Neutrophil (primary cell): ENCODE measurements around the gene HOXA1.
A peak's percentile ranks its signal among the peaks of the same experiment; 100 is the strongest.

Experiments used
- H3K27ac ChIP-seq: fragments of 200-600 bp; sonication (generic); 2 replicates; pipeline ENCODE4 v1.5.1; 2016; ENCODE audit warnings: mild to moderate bottlenecking, moderate library complexity
- H3K27me3 ChIP-seq: fragments of 200-600 bp; sonication (generic); 2 replicates; pipeline ENCODE4 v1.6.0; 2016; ENCODE audit warnings: mild to moderate bottlenecking
- H3K36me3 ChIP-seq: fragments of 200-600 bp; sonication (generic); 2 replicates; pipeline ENCODE4 v1.5.1; 2017
- H3K4me1 ChIP-seq, 2 experiments: fragments of 200-600 bp in 1 of 2; sonication (generic) in 1 of 2; 1 replicate in 1 of 2; 2 replicates in 1 of 2; pipeline versions ENCODE4 v1.5.1 to v1.6.1; 2013 to 2016; ENCODE audit warnings: low read depth in 1 of 2, low read length in 1 of 2, mild to moderate bottlenecking in 1 of 2, moderate library complexity in 1 of 2; ENCODE audit not compliant: control insufficient read depth in 1 of 2, insufficient read depth in 1 of 2
- H3K4me3 ChIP-seq, 2 experiments: fragments of 200-600 bp in 1 of 2; sonication (generic) in 1 of 2; 1 replicate in 1 of 2; 2 replicates in 1 of 2; pipeline ENCODE4 v1.5.1; 2013 to 2016; ENCODE audit warnings: low read depth in 1 of 2, low read length in 1 of 2, mild to moderate bottlenecking in 1 of 2, moderate library complexity in 1 of 2
- H3K9me3 ChIP-seq: fragments of 200-600 bp; sonication (generic); 2 replicates; pipeline ENCODE4 v1.5.1; 2016
- TF ChIP-seq, protein P1 (sequence below): fragments of 200-600 bp; sonication (generic); IDR thresholded peaks from 2 replicates; pipeline ENCODE4 v1.5.1; 2016; ENCODE audit warnings: antibody characterized with exemption

Gene HOXA1

GRCh38 chr7:27095050-27095896, 527 bp downstream of the HOXA1 start:
- peaks cover 22% of the 10 kb centered on the region for H3K36me3 ChIP-seq
- H3K9me3 ChIP-seq: no peaks in the 10 kb centered on the region
- H3K4me1 ChIP-seq: peaks cover 32 to 36% of the 10 kb centered on the region in 2 experiments
- TF ChIP-seq, protein P1, sequence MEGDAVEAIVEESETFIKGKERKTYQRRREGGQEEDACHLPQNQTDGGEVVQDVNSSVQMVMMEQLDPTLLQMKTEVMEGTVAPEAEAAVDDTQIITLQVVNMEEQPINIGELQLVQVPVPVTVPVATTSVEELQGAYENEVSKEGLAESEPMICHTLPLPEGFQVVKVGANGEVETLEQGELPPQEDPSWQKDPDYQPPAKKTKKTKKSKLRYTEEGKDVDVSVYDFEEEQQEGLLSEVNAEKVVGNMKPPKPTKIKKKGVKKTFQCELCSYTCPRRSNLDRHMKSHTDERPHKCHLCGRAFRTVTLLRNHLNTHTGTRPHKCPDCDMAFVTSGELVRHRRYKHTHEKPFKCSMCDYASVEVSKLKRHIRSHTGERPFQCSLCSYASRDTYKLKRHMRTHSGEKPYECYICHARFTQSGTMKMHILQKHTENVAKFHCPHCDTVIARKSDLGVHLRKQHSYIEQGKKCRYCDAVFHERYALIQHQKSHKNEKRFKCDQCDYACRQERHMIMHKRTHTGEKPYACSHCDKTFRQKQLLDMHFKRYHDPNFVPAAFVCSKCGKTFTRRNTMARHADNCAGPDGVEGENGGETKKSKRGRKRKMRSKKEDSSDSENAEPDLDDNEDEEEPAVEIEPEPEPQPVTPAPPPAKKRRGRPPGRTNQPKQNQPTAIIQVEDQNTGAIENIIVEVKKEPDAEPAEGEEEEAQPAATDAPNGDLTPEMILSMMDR: no peak
- peak overlapping the region; percentile 96 for H3K27ac ChIP-seq
- H3K27me3 ChIP-seq: peaks cover 84% of the 10 kb centered on the region
- peak overlapping the region; percentile 95 to 99 for H3K4me3 ChIP-seq

- Histone ChIP-seq H3K27ac (no peak overlapping the region), H3K4me3 (peak overlapping the region in 1 of 2 experiments; percentile 99), H3K9me3 (no peaks in the 10 kb centered on the region), H3K4me1 (peaks cover 32 to 36% of the 10 kb centered on the region in 2 experiments), H3K36me3 (peaks cover 18% of the 10 kb centered on the region), H3K27me3 (peaks cover 84% of the 10 kb centered on the region)
- TF ChIP-seq, protein P1: no peak
Observed at GRCh38 chr7:27094304-27095049, 1.3 kb downstream of the HOXA1 start.

GRCh38 chr7:27093184-27093895, 2.5 kb downstream of the HOXA1 start:
- Histone ChIP-seq H3K9me3 (no peaks in the 10 kb centered on the region), H3K27ac (no peak overlapping the region), H3K4me1 (peaks cover 26 to 28% of the 10 kb centered on the region in 2 experiments), H3K36me3 (peaks cover 8% of the 10 kb centered on the region), H3K4me3 (no peak overlapping the region), H3K27me3 (peaks cover 84% of the 10 kb centered on the region)
- TF ChIP-seq, protein P1: no peak

DNA sequence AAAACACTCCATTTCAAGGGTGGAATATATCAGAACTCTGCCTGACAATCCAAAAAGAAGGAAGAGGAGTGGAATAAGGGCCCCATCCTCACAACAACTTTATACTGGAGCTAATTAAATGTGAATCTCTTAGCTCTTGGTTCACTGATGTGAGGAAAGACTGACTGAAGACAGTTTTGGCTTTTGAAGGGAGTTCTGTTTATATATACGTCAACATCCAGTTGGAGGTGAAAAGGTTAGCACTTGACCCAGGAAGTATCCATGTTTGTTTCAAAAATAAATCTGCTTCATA, 3.0 kb downstream of the HOXA1 start:
- TF ChIP-seq, protein P1: no peak
- peaks cover 20 to 28% of the 10 kb centered on the region in 2 experiments for H3K4me1 ChIP-seq
- H3K4me3 ChIP-seq: no peak overlapping the region
- no peaks in the 10 kb centered on the region for H3K9me3 ChIP-seq
- H3K27ac ChIP-seq: no peak overlapping the region
- H3K27me3 ChIP-seq: peaks cover 84% of the 10 kb centered on the region
- H3K36me3 ChIP-seq: peaks cover 2% of the 10 kb centered on the region

- no peak overlapping the region for H3K4me3 ChIP-seq
- peaks cover 84% of the 10 kb centered on the region for H3K27me3 ChIP-seq
- H3K36me3 ChIP-seq: no peaks in the 10 kb centered on the region
- H3K9me3 ChIP-seq: no peaks in the 10 kb centered on the region
- H3K4me1 ChIP-seq: peaks cover 14 to 24% of the 10 kb centered on the region in 2 experiments
- TF ChIP-seq, protein P1: no peak
- no peak overlapping the region for H3K27ac ChIP-seq
Observed at GRCh38 chr7:27091941-27092818, 3.6 kb downstream of the HOXA1 start.
